IPS-18c (cell line): ENCODE measurements around the gene COTL1.

ENCODE experiments used
- H3K4me3 ChIP-seq: 2 replicates; pipeline ENCODE4 v1.7.0; 2013; ENCODE audit warnings: low read depth, mild to moderate bottlenecking, low read length, moderate library complexity; ENCODE audit not compliant: insufficient read depth
- H3K9me3 ChIP-seq: one replicate; pipeline ENCODE4 v1.6.1; 2013; ENCODE audit warnings: mild to moderate bottlenecking, low read length, moderate library complexity; ENCODE audit not compliant: control insufficient read depth, insufficient read depth

COTL1 gene

GRCh38 chr16:84617791-84618580, at the start of gene COTL1:
Gene COTL1 (minus strand): TSS chr16:84618078. CDS start chr16:84617914, 164 bp downstream.
- peak within 1 kb of the TSS; percentile 86 for H3K4me3 ChIP-seq
- H3K9me3 ChIP-seq: no peaks in the 10 kb centered on the region

GRCh38 chr16:84665843-84666242, 48.0 kb upstream of the COTL1 start:
- Histone ChIP-seq H3K9me3 (no peaks in the 10 kb centered on the region), H3K4me3 (no peak overlapping the region)

- no peaks in the 10 kb centered on the region for H3K9me3 ChIP-seq
- no peak overlapping the region for H3K4me3 ChIP-seq
These were observed 47.5 kb upstream of the COTL1 start for GRCh38 chr16:84665359-84665758.

GRCh38 chr16:84663433-84664101, 45.7 kb upstream of the COTL1 start:
- H3K9me3 ChIP-seq: no peaks in the 10 kb centered on the region
- H3K4me3 ChIP-seq: no peak overlapping the region

- Histone ChIP-seq H3K9me3 (no peaks in the 10 kb centered on the region), H3K4me3 (no peak overlapping the region)
These were observed 44.6 kb upstream of the COTL1 start for GRCh38 chr16:84662471-84662870.

- Histone ChIP-seq H3K9me3 (no peaks in the 10 kb centered on the region), H3K4me3 (no peak overlapping the region)
These were observed 43.7 kb upstream of the COTL1 start for GRCh38 chr16:84661418-84662060.

- H3K4me3 ChIP-seq: no peak overlapping the region
- H3K9me3 ChIP-seq: no peaks in the 10 kb centered on the region
These were observed 43.1 kb upstream of the COTL1 start for GRCh38 chr16:84660973-84661372.

GRCh38 chr16:84659656-84660300, 41.9 kb upstream of the COTL1 start:
- no peaks in the 10 kb centered on the region for H3K9me3 ChIP-seq
- no peak overlapping the region for H3K4me3 ChIP-seq

- Histone ChIP-seq H3K9me3 (no peaks in the 10 kb centered on the region), H3K4me3 (no peak overlapping the region)
These were observed 40.8 kb upstream of the COTL1 start for GRCh38 chr16:84658690-84659089.

- Histone ChIP-seq H3K4me3 (no peak overlapping the region), H3K9me3 (no peaks in the 10 kb centered on the region)
These were observed 39.5 kb upstream of the COTL1 start for GRCh38 chr16:84657229-84657837.

GRCh38 chr16:84656649-84657048, 38.8 kb upstream of the COTL1 start:
- H3K4me3 ChIP-seq: no peak overlapping the region

GRCh38 chr16:84654998-84655397, 37.1 kb upstream of the COTL1 start:
- Histone ChIP-seq H3K4me3 (no peak overlapping the region), H3K9me3 (no peaks in the 10 kb centered on the region)

More at GRCh38 chr16:84656649-84657048, 38.8 kb upstream of the COTL1 start:
- no peaks in the 10 kb centered on the region for H3K9me3 ChIP-seq

GRCh38 chr16:84654238-84654637, 36.4 kb upstream of the COTL1 start:
- H3K9me3 ChIP-seq: no peaks in the 10 kb centered on the region
- no peak overlapping the region for H3K4me3 ChIP-seq

GRCh38 chr16:84652566-84652965, 34.7 kb upstream of the COTL1 start:
- Histone ChIP-seq H3K4me3 (no peak overlapping the region), H3K9me3 (no peaks in the 10 kb centered on the region)

- no peaks in the 10 kb centered on the region for H3K9me3 ChIP-seq
- no peak overlapping the region for H3K4me3 ChIP-seq
These were observed 32.4 kb upstream of the COTL1 start for GRCh38 chr16:84650062-84650991.

- peak overlapping the region; percentile 80; the same call in 1 of the 2 replicates for H3K4me3 ChIP-seq
These were observed 31.6 kb upstream of the COTL1 start for GRCh38 chr16:84649511-84649861.

More at GRCh38 chr16:84649511-84649861, 31.6 kb upstream of the COTL1 start:
- no peaks in the 10 kb centered on the region for H3K9me3 ChIP-seq
